GM12878 (cell line): Measurements from ENCODE around the gene CACTIN. TPM values are rescaled to one million over a fixed set of nuclear protein-coding genes. Genes with fewer than 3 reads are reported as not detected.
"Not testable (repeated sequence)": the region's sequence is repeated elsewhere in the genome, so short reads cannot be mapped to it uniquely, and the experiment has no call there.

Experiments used
- ATAC-seq: fragments of 200-7000 bp; cut with Tn5 transposase; 3 replicates; pipeline ENCODE4 v1.9.1; 2020; ENCODE audit warnings: mild to moderate bottlenecking, moderate library complexity
- BruUV-seq: library from RNA; stranded (reverse); fragments of 400-500 nt; replicated peaks from 2 replicates; lab custom pipeline; 2021; lab: Mats Ljungman, UMichigan
- CTCF ChIA-PET: fragments of 300-600 bp; sonication (Branson Sonifier 250); formaldehyde crosslinking; extraction: SDS; loops from one replicate; lab custom pipeline; 2021; ENCODE audit warnings: inconsistent platforms; lab: Yijun Ruan, JAX
- POLR2A ChIA-PET: fragments of 350-600 bp; formaldehyde crosslinking; extraction: SDS; loops from one replicate; lab custom pipeline; 2021; ENCODE audit warnings: inconsistent platforms; lab: Charles Lee
- RAD21 ChIA-PET: fragments of 300-600 bp; sonication (Branson Sonifier 250); formaldehyde crosslinking; loops from one replicate; lab custom pipeline; 2023; ENCODE audit warnings: antibody characterized with exemption; ENCODE audit not compliant: unreplicated experiment; lab: Charles Lee
- SMC1A ChIA-PET: fragments of 300-600 bp; sonication (Branson Sonifier 250); formaldehyde crosslinking; loops from one replicate; lab custom pipeline; 2023; ENCODE audit not compliant: unreplicated experiment, uncharacterized antibody; lab: Charles Lee
- DNase-seq: peaks from one replicate; pipeline ENCODE4 v3.0.0-alpha.2; 2011; ENCODE audit warnings: low read depth, low spot score
- FAIRE-seq: peaks from 3 replicates; lab custom pipeline; 2011; peaks lifted over from hg19 to GRCh38; lab: Jason Lieb, UNC
- H2AFZ ChIP-seq: 2 replicates; pipeline ENCODE4 v1.6.0; 2011; ENCODE audit warnings: low read depth, low read length, control low read depth; ENCODE audit not compliant: control insufficient read depth
- H3K27ac ChIP-seq: 2 replicates; pipeline ENCODE4 v1.5.1; 2011; ENCODE audit warnings: control low read depth; ENCODE audit not compliant: control insufficient read depth, insufficient read depth
- H3K27me3 ChIP-seq, 2 experiments: replicated peaks in 1 of 2; 2 replicates each; pipeline versions ENCODE4 v1.6.0 to v1.6.1; 2011; ENCODE audit warnings: low read length in 1 of 2; ENCODE audit not compliant: control insufficient read depth in 2 of 2, insufficient read depth in 2 of 2
- H3K36me3 ChIP-seq, 2 experiments: 2 replicates each; pipeline ENCODE4 v1.5.1; 2011; ENCODE audit warnings: low read length in 1 of 2; ENCODE audit not compliant: control insufficient read depth in 2 of 2, insufficient read depth in 2 of 2
- H3K4me1 ChIP-seq: 2 replicates; pipeline ENCODE4 v1.6.1; 2011; ENCODE audit warnings: mild to moderate bottlenecking, low read length, moderate library complexity, mixed read lengths; ENCODE audit not compliant: control insufficient read depth, insufficient read depth
- H3K4me2 ChIP-seq: 2 replicates; pipeline ENCODE4 v1.6.0; 2011; ENCODE audit warnings: control low read depth; ENCODE audit not compliant: control insufficient read depth, insufficient read depth
- H3K4me3 ChIP-seq: fragments of 200-600 bp; sonication (generic); 2 replicates; pipeline ENCODE4 v1.5.1; 2016
- H3K79me2 ChIP-seq: 2 replicates; pipeline ENCODE4 v1.6.0; 2011; ENCODE audit warnings: low read length; ENCODE audit not compliant: control insufficient read depth, insufficient read depth
- H3K9ac ChIP-seq: 2 replicates; pipeline ENCODE4 v1.8.0; 2011; ENCODE audit warnings: low read length, control low read depth, mixed read lengths; ENCODE audit not compliant: control insufficient read depth, insufficient read depth
- H3K9me3 ChIP-seq: replicated peaks from 3 replicates; pipeline ENCODE4 v1.5.1; 2011; ENCODE audit warnings: mild to moderate bottlenecking, low read length; ENCODE audit not compliant: control insufficient read depth, insufficient read depth
- H4K20me1 ChIP-seq: 2 replicates; pipeline ENCODE4 v1.6.0; 2011; ENCODE audit not compliant: control insufficient read depth, insufficient read depth
- BHLHE40 ChIP-seq, 2 experiments: fragments of 450-650 bp in 1 of 2; IDR thresholded peaks; 2 replicates each; pipeline ENCODE4 v1.6.1; 2011 to 2017; ENCODE audit warnings: low read depth in 2 of 2, borderline replicate concordance in 1 of 2, improper control_type of control experiment in 1 of 2, low read length in 1 of 2, mild to moderate bottlenecking in 1 of 2
- BMI1 ChIP-seq: fragments of 450-650 bp; IDR thresholded peaks from 2 replicates; pipeline ENCODE4 v1.6.1; 2016; ENCODE audit warnings: mild to moderate bottlenecking, moderate library complexity, borderline replicate concordance
- CBX5 ChIP-seq: sonication (generic); IDR thresholded peaks from 2 replicates; pipeline ENCODE4 v1.6.1; 2016; ENCODE audit warnings: low read depth, moderate library complexity, mild to moderate bottlenecking, inconsistent platforms
- CHD4 ChIP-seq: fragments of 200-600 bp; sonication (generic); IDR thresholded peaks from 2 replicates; pipeline ENCODE4 v1.6.1; 2016; ENCODE audit warnings: mild to moderate bottlenecking
- EZH2 ChIP-seq: IDR thresholded peaks from 2 replicates; pipeline ENCODE4 v1.6.1; 2012; ENCODE audit warnings: low read depth, mild to moderate bottlenecking, control low read depth, inconsistent platforms, low read length, borderline replicate concordance; ENCODE audit not compliant: control insufficient read depth
- POLR2AphosphoS2 ChIP-seq: IDR thresholded peaks from 2 replicates; pipeline ENCODE4 v1.6.1; 2011; ENCODE audit warnings: low read depth, mild to moderate bottlenecking, low read length, improper control_type of control experiment, moderate library complexity
- RB1 ChIP-seq: fragments of 450-650 bp; formaldehyde crosslinking; IDR thresholded peaks from 2 replicates; pipeline ENCODE4 v1.6.1; 2017; ENCODE audit warnings: mild to moderate bottlenecking, borderline replicate concordance
- SIN3A ChIP-seq: IDR thresholded peaks from 2 replicates; pipeline ENCODE4 v1.6.1; 2012; ENCODE audit warnings: low read depth, low read length, improper control_type of control experiment
- SP1 ChIP-seq: IDR thresholded peaks from one replicate; pipeline ENCODE4 v1.6.1; 2011; ENCODE audit warnings: low read depth, low read length
- YY1 ChIP-seq: IDR thresholded peaks from 2 replicates; pipeline ENCODE4 v1.6.1; 2011; ENCODE audit warnings: low read depth, mild to moderate bottlenecking, low read length
- WGBS: methylation state at CpG from one replicate; pipeline ENCODE4 v1.1.6; 2016; ENCODE audit warnings: low lambda C conversion rate; ENCODE audit not compliant: insufficient replicate concordance, insufficient coverage; ENCODE audit errors: missing lambda C conversion rate; 5-methylcytosine and 5-hydroxymethylcytosine counted together
- in situ Hi-C: fragments of 300-500 bp; cut with MboI; formaldehyde crosslinking; loops from 9 replicates; pipeline ENCODE4 v1.14.3; 2018; ENCODE audit warnings: mixed read lengths
- intact Hi-C: fragments of 100-400 bp; cut with micrococcal nuclease; formaldehyde crosslinking; loops from one replicate; pipeline ENCODE4 v1.14.2; 2022; ENCODE audit not compliant: unreplicated experiment
- polyA plus RNA-seq, 11 experiments: library from polyadenylated mRNA; depleted of rRNA in 4 of 11; unstranded in 6 of 11; stranded (reverse) in 5 of 11; fragments of >200 nt; fragmentation: Nextera tagmentation in 4 of 11; fragmentation: Illumina TruSeq in 1 of 11; extraction: Ambion mirVana in 4 of 11; extraction: Trizol in 1 of 11; gene quantifications; 1 replicate in 1 of 11; 2 replicates in 10 of 11; pipeline versions ENCODE4 v1.2.1 to v1.2.3, GENCODE V29; 2011 to 2016; ENCODE audit warnings: inconsistent platforms in 2 of 11, missing spikeins in 2 of 11, low read depth in 1 of 11
- total RNA-seq, 4 experiments: library from RNA; depleted of rRNA in 3 of 4; stranded (reverse); fragments of >200 nt in 3 of 4; fragmentation: Illumina TruSeq in 1 of 4; extraction: Trizol in 1 of 4; gene quantifications; 2 replicates each; pipeline versions ENCODE4 v1.2.1 to v1.2.3, GENCODE V29; 2013 to 2021
- TF ChIP-seq, protein P1 (sequence below): IDR thresholded peaks from 2 replicates; pipeline ENCODE4 v1.6.1; 2011; ENCODE audit warnings: low read depth, mild to moderate bottlenecking, low read length, moderate library complexity, borderline replicate concordance; ENCODE audit errors: extremely low read depth
- TF ChIP-seq, protein P2 (sequence below): fragments of 150-350 bp; IDR thresholded peaks from 2 replicates; pipeline ENCODE4 v1.6.1; 2016; ENCODE audit warnings: low read depth, low read length

The CACTIN gene
- total and polyA plus RNA-seq, 10 of the 15 experiments (the other 5 are each of a cell fraction or from before 2014, with no cell fraction given) = 0.40 to 31.4 (median 12.5) TPM

DNA sequence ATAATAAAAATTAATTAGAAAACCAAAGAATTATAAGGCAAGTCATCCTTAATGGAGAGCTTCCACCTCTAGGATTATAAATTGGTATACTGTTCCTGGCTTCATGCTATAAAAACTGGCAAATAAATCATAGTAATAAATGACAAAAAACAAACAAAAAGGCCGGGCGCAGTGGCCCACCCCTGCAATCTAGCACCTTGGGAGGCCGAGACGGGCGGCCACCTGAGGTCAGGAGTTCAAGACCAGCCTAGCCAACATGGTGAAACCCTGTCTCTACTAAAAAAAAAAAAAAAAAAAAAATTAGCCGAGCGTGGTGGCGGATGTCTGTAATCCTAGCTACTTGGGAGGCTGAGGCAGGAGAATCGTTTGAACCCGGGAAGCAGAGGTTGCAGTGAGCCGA is 56.5 kb downstream of the CACTIN start:
- H3K27me3 ChIP-seq, BruUV-seq, FAIRE-seq, H3K79me2 ChIP-seq, RAD21 ChIA-PET, CTCF ChIA-PET, H2AFZ ChIP-seq, H3K27ac ChIP-seq, H3K36me3 ChIP-seq, H3K4me2 ChIP-seq, ATAC-seq, H3K4me1 ChIP-seq, H4K20me1 ChIP-seq, in situ Hi-C loops, H3K9me3 ChIP-seq, H3K4me3 ChIP-seq, H3K9ac ChIP-seq, SMC1A ChIA-PET, DNase-seq: not testable (repeated sequence)
- 85% methylated on average over 11 of the region's 11 CpGs for WGBS
- intact Hi-C loops = loop anchor here (5.0 kb wide), 1 partner anchor 37 kb away; the partner anchor contains the start of gene TBXA2R
- POLR2A ChIA-PET = interaction anchor here (0.6 to 1.2 kb wide), 2 partner anchors 12 to 17 kb away, joined by 4 to 6 read pairs; partner anchors contain the start of gene MFSD12

DNA sequence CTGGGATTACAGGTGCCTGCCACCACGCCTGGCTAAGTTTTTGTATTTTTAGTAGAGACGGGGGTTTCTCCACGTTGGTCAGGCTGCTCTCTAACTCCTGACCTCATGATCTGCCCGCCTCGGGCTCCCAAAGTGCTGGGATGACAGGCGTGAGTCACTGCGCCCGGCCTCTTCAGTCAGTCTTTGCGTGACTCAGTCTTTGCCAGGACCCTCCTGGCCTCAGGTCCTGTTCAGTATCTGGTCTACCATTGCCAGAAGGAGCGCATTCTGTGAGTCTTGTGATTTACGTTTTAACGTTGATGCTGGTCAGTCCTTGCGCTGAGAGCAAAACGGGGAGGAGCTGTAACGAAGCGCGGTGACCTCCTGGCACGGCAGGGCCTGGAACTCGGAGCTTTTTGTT is 61.5 kb downstream of the CACTIN start:
- Histone ChIP-seq H3K36me3 (no peaks in the 10 kb centered on the region), H3K4me1 (no peaks in the 10 kb centered on the region; the same call in 1 of the 2 replicates), H3K27me3 (no peaks in the 10 kb centered on the region), H2AFZ (no peak overlapping the region), H3K27ac (no peak overlapping the region), H3K9me3 (no peaks in the 10 kb centered on the region), H3K79me2 (no peaks in the 10 kb centered on the region), H3K4me2 (no peak overlapping the region), H3K4me3 (no peak overlapping the region), H4K20me1 (no peaks in the 10 kb centered on the region), H3K9ac (no peak overlapping the region)
- 72% methylated on average over 19 of the region's 19 CpGs for WGBS
- no peak for DNase-seq
- SMC1A ChIA-PET = no interaction called here
- BruUV-seq = no TSS peak
- ATAC-seq = no peak
- intact Hi-C loops (no loop called here), in situ Hi-C loops (no loop called here)
- FAIRE-seq = no peak
- RAD21 ChIA-PET = no interaction called here
- POLR2A ChIA-PET = interaction anchor here (0.6 to 0.7 kb wide), 2 partner anchors 26 to 187 kb away, joined by 5 to 6 read pairs; no protein-coding TSS in a partner anchor
- CTCF ChIA-PET = no interaction called here
- TF ChIP-seq CHD4 (no peak), CBX5 (no peak), BHLHE40 (IDR thresholded peaks at IDR 0.05; ENCODE audit: borderline replicate concordance in 1 of 2, low read depth in 2 of 2, low read length in 1 of 2) (no peak), RB1 (no peak), SIN3A (no peak), BMI1 (no peak), POLR2AphosphoS2 (no peak), SP1 (no peak), YY1 (no peak), EZH2 (no peak)
- TF ChIP-seq, protein P1, sequence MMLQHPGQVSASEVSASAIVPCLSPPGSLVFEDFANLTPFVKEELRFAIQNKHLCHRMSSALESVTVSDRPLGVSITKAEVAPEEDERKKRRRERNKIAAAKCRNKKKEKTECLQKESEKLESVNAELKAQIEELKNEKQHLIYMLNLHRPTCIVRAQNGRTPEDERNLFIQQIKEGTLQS = no peak
- TF ChIP-seq, protein P2, sequence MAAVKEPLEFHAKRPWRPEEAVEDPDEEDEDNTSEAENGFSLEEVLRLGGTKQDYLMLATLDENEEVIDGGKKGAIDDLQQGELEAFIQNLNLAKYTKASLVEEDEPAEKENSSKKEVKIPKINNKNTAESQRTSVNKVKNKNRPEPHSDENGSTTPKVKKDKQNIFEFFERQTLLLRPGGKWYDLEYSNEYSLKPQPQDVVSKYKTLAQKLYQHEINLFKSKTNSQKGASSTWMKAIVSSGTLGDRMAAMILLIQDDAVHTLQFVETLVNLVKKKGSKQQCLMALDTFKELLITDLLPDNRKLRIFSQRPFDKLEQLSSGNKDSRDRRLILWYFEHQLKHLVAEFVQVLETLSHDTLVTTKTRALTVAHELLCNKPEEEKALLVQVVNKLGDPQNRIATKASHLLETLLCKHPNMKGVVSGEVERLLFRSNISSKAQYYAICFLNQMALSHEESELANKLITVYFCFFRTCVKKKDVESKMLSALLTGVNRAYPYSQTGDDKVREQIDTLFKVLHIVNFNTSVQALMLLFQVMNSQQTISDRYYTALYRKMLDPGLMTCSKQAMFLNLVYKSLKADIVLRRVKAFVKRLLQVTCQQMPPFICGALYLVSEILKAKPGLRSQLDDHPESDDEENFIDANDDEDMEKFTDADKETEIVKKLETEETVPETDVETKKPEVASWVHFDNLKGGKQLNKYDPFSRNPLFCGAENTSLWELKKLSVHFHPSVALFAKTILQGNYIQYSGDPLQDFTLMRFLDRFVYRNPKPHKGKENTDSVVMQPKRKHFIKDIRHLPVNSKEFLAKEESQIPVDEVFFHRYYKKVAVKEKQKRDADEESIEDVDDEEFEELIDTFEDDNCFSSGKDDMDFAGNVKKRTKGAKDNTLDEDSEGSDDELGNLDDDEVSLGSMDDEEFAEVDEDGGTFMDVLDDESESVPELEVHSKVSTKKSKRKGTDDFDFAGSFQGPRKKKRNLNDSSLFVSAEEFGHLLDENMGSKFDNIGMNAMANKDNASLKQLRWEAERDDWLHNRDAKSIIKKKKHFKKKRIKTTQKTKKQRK = no peak
